Stimulated activated CD8-positive, alpha-beta memory T cell treated with anti-CD3 and anti-CD28 coated beads, Interleukin-15, amount 100 ng/mL, for 24 hours (primary cell): Measurements from ENCODE around the gene LTBP2.

Source experiments
- DNase-seq: peaks from one replicate; pipeline ENCODE4 v3.0.0-alpha.2; 2020; ENCODE audit warnings: low read depth

Gene LTBP2

DNA sequence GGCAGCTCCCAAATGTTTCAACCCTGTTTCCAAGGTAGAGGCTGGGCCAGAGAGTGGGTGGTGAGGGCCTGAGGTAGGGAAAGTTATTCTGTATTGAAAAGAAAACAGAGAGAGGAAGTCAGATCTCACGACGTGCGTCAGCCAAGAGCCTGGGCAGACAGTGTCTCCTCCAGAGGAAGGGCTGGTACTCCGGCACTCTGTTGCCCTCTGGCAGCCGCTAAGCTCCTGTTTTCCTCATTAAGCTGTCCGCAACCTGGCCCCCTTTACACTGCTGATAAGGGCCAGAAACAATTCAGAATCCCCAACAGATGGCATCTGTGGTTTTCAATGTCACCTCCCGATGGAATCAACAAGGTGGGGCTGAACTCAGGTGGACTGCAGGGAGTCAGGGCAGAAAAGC, 26.0 kb upstream of the LTBP2 start:
- no peak for DNase-seq

DNA sequence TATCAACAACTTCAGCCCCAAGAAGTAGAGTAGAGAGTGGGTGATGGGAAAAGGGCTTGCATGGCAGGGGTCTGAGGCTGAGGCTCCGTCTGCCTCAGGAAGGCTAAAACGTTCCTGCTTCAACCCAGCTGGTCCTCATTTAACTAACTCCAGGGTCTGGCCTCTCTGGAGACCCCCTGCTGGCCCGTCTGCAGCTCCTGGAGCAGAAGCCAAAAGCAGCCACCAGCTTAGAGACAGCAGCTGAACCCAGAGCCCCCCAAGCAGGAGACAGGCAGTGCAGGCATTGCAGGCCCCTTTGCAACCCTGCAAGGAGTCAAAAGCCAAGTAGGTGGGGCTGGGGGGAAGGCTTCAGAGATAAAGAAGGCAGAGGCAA, 25.1 kb upstream of the LTBP2 start:
- no peak for DNase-seq

DNA sequence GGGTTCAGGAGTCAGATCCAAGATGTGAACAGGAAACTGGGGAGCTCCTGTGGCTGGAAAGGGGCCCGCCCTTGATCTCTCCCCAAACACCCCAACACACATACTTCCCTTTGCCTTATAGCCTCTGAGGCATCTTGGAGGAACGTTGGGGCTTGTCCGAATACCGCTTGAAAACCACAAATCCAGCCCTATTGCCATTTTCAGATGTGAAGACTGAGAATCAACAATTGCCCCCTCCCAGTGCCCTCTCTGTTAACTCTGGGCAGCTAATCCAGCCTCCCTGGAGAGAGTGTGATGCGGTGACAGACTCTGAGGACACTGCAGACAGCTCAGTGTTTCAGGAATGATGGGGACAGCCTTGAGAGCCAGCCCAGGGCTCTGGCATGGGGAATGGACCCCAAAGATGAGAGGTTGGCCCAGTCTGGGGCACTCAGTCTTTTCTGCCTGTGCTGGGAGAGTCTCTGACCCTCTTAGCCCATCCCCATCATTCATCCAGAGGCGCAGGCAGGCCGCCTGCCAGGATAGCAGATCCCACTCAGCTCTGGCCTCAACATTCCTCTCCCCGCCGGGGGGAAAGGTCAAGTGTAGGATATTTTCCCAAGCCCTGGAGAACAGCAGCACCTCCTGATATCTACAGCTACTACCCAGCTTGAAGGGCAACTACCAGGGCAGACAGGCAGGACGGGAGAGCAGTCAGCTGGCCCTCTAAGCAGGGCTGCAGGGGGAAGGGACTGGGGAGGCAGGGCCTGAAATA, 24.6 kb upstream of the LTBP2 start:
- no peak for DNase-seq

DNA sequence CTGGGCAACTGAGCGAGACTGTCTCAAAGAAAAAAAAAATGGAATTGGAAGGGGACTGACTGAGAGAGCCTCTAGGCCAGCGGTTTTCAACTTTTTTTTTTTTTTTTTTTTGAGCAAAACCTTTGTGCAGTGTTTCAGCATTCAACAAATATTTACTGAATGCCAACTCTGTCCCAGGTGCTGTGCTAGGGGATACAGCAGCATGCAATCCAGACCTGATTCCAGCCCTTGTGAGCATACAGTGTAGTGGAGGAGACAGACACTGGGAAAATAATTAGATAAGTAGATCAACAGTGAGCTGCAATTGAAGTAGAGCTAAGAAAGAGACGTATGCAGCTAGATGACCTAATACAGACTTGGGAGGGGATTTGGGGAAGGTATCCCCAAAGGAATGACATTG, 23.8 kb upstream of the LTBP2 start:
- DNase-seq, result no peak

DNA sequence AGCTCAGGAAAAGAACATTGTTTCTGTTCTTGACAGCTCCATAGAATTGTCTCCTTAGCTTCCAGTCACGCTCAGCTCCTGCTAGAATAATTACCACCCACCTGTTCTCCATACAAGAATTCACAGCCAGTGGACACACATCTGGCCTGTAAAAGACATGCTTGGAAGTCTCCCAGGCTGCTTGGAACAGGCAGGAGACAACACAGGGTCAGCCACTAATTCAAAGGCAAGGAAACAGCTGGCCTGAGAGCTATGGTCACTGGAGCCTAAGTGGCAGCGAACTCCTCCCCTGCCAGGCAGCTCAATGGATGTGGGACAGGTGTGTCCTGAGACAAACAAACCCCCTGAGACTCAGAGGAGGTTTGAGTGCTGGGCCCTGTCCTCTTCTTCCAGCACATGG, 22.9 kb upstream of the LTBP2 start:
- DNase-seq, result no peak

DNA sequence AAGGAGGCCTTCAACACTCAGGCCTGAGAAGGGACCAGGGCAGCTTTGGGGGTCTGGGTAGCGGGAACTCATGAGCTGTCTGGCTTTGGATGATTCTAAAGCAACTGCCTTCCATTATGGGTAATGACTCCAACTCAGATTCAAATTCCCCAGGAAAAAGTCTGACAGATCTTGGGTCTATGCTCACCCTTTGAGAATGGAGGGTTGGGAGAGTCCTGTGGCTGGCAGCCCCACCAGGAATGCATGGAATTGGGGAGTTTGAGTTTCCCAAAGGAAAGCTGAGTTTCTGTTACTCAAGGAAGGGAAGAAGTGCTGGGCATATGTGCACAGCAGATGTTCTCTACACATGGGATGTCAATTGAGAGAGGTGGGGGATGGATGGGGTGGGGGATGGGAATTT, 22.4 kb upstream of the LTBP2 start:
- DNase-seq, result no peak

DNA sequence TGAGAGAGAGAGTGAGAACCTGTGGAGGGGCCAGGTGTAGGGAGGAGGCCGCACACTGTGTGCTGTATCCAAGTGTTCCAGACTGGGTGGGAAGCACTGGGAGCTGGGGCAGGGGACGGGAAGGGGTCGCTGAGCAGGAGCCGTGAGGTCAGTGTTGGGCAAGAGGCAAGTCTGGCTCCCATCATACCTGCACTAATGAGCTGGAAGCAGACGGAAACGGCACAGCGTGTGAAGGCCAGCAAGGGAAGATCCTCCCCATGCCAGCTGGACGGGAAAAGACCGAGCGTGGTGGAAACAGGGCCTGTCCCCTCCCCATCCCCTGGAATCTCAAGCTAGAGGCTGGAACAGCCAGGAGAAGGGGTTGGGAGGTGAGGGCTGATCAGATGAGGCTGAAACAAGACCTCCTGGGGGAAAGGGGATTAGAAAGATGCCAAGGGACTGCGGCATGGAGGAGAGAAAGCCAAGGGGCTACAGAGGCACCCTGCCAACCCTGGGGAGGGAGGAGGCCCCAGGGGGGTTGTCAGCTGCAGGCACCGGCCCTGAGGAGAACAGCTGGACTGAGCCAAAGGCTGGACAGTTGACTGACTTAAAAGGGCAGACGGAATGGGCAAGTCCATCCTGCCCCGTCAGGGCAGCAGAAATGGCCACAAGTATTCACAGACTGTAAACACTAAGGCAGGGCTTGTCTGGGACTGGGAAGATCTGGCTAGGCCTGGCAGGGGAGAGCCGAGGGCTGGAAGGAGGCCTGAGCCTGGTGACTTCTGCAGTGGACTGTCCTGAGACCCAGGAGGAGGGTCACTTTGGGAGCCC, 19.0 kb upstream of the LTBP2 start:
- DNase-seq, result no peak

DNA sequence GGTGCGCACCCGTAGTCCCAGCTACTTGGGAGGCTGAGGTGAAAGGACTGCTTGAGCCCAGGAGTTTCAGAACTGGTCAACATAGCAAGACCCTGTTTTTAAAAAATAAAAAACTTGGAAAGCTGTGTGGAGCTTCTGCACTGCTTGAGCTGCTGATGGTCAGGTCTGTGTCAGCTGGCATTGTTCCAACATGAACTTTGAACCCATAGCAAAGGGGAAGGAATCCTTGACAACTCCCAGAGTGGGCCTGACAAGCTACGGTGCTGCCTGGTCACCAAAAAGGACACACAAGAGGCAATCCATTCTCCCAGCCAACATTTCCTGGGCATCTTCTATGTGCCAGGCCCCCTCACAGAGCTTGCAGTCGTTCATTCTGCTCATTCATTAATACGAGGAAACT, 16.4 kb upstream of the LTBP2 start:
- DNase-seq, result no peak

DNA sequence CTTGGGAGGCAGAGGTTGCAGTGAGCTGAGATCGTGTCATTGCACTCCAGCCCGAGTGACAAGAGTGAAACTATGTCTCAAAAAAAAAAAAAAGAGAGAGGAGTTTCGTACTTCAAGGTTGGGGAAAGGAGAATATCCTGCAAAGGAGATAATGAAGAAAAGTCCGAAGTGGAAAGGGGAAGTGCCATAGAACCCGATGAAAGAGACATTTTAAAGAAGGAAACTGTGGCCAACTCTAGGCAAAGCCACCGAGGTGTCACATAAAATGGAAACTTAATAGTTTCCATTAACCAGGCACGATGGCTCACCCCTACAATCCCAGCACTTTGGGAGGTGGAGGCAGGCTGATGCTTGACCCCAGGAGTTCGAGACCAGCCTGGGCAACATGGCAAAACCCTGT, 15.0 kb upstream of the LTBP2 start:
- DNase-seq, result no peak

DNA sequence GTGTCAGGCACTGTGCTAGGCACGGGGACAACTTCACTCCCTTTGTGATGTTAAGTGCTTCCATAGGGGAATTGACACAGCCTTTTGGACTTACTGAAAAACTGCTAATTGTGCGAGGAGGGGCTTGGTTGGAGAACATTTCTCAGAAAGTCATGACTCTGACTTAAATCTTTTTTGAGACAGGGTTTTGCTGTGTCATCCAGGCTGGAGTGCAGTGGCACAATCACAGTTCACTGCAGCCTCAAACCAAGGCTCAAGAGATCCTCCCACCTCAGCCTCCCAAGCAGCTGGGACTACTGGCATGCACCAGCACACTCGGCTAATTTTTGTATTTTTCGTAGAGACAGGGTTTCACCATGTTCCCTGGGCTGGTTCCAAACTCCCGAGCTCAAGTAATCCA, 10.2 kb upstream of the LTBP2 start:
- no peak for DNase-seq

DNA sequence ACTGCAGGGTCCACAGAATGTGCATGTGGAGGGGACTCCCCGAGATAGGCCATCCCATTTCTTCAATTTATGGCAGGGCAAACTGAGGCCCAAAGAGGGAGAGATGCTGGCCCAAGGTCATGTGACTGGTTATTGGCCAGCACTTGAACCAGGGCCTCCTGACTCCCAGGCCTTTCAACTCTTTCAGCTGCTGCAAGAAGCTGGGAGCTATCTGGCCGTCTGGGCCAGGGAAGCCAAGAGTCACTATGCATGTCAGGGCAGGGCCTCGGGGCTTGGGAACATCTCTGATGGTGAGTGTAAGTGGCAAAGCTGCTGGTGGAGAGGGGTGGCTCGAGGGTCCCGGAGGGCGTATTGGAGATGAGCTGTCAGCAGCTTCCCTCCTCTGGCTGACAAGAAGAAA, 9.5 kb upstream of the LTBP2 start:
- DNase-seq, result no peak

DNA sequence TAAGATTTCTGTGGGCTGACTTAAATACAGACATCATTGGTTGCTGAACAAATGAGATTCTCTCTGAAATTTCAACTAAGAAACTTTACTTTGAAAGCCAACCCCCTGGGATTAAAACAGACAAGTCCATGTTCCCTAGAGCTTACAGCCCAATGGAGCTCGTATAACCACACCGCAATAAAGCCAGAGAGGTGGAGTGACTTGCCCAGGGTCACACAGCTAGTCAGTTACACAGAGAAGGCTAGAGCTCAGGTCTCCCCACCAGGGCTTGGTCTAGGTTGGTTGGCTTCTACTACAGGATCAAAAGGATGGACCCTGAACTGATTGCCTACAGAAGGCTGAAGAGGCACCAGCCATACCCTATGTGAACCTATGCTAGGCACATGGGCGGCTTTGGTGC, 8.9 kb upstream of the LTBP2 start:
- no peak for DNase-seq

DNA sequence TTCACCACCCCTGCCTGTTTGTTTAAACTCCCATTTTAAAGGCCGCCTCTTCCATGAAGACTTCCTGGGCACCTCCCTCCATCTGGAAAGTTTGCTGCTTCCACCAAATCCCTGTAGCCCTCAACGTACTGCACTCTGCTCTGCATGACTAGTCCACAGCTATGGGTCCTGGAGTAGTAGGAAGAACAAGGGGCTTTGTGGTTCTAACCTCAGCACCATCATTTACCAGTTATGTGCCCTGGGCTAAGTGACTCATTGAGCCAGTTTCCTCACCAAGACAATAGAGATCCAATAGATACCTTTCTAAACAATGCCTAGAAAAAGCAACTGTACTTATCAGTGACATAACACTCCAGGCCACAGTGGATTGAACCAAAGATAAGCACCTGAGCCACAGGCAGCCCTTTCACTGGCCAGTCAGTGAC, 8.5 kb upstream of the LTBP2 start:
- no peak for DNase-seq

DNA sequence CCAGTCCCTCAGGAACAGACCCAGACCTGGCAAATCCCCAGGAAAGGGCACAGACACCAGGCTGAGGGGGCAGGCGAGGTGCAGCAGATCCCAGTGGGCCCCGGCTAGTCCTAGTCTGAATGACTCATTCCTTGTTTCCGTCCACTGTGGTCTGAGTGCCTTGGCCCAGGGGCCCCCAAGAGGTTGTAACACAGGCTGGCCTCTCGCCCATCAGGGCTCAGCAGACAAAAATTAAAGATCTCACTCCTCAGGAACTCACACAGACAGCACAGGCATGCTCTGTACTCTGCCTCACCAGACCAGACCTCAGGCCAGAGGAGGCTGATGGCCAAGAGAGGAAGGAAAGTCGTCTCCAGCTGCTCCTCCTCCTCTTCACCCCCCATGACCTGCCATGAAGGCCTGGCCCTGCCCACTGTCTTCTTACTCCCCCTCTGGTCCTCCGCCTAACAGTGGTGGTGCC, 7.7 kb upstream of the LTBP2 start:
- DNase-seq, result no peak

DNA sequence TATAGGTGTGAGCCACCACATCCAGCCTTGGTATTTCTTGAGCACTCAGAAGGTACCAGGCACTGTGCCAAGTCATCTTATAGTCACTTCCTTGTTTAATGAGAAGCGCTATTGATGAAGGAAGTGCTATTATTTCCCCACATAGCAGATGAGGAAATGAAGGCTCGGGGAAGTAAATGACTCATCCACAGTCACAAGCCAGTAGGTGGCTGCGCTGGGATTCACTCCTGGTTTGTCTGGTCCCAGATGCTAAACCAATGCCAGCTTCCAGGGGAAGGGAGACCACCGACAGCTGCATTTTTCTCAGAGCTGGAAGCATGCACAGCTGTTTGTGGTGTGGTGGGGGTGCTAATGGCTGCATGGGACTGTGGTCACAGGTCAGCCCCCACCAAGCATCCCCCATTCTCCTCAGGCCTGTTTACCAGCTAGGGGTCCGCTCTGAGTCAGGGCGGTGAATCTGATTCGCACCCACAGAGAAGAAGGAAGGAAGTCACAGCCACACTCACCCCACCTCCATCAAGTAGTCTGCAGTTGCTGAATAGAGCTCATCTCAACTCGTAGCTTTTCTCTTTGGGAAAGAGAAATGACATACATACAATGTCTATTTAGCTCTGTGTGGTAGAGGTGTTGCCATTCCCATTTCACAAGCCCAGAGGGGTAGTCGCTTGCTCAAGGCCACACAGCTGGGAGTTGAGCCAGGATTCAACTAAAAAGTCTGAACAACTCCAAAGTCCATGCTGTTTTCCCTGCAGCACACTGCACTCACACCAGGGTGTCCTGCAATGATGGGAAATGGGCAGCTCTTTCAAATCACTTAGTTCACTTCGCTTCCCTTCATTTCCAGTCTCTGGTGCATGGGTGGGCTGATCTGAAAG, 6.3 kb upstream of the LTBP2 start:
- peak; percentile 22 for DNase-seq

DNA sequence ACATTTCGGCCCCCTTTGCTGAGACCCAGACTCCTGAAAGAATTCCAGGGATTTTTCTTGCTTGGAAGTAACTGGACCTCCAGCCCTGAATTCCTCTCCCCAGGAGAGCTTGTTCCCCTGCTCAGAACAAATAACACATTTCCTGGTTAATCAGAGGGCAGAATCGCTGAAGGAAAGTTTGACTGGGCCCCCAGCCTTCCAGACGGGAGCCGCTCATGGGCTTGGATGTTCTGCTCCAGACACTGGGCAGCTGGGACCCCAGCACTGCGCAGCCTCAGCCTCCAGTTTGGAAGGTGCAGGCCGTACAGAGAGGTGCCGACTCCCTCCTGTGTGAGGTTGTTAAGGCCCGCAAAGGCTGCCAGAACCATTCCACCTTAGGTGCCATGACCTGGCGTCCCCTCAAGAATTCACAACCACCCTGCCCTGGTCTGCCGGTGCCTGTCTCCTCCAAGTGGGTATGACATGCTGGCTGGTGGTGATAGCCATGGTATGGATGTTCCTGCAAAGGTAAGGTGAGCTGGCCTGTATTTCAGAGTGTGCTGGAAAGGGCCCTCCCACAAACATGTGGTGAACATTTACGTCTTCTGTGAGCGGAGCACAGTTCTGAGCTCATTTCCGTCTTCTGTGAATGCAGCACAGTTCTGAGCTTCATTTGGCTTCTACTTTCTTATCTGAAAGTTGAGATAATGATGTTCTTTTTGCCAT, 5.1 kb upstream of the LTBP2 start:
- no peak for DNase-seq

DNA sequence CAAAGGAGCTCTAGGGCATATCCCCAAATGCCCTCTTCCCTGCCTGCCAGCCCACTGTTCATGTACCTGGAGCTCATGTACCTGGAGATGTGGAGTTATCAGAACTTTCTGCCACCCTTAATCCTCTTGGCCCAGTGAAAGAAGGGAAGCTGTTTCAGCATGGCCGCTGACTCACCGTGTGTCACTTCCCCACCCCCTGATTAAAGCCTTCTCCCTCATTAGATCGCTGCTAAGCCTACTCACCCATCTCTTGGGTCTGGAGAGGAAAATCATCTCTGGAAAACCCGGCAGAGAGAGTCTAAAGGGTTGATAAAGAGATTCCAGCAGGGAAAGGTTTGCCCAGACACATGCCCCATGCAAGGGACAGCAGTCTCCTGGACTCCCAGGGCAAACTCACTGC, 4.5 kb upstream of the LTBP2 start:
- no peak for DNase-seq

DNA sequence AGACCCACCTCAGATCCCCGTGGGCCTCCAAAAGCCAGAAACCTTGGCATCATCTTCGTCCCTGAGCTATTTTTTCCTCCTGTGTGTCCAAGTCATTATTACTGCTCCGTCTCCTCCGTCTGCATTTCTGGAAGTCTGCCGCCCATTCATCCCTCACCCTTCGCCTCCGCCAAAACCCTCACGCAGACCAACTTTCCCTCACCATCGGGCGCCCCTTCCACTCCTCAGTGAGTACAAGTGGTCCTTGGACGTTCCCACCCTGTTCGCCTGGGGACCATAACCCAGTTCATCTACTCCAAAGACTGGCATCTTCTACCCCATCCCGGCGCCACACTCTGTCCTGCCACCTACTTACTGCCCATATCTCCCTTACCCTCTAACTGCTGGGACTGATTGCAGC, 3.7 kb upstream of the LTBP2 start:
- DNase-seq, result no peak

DNA sequence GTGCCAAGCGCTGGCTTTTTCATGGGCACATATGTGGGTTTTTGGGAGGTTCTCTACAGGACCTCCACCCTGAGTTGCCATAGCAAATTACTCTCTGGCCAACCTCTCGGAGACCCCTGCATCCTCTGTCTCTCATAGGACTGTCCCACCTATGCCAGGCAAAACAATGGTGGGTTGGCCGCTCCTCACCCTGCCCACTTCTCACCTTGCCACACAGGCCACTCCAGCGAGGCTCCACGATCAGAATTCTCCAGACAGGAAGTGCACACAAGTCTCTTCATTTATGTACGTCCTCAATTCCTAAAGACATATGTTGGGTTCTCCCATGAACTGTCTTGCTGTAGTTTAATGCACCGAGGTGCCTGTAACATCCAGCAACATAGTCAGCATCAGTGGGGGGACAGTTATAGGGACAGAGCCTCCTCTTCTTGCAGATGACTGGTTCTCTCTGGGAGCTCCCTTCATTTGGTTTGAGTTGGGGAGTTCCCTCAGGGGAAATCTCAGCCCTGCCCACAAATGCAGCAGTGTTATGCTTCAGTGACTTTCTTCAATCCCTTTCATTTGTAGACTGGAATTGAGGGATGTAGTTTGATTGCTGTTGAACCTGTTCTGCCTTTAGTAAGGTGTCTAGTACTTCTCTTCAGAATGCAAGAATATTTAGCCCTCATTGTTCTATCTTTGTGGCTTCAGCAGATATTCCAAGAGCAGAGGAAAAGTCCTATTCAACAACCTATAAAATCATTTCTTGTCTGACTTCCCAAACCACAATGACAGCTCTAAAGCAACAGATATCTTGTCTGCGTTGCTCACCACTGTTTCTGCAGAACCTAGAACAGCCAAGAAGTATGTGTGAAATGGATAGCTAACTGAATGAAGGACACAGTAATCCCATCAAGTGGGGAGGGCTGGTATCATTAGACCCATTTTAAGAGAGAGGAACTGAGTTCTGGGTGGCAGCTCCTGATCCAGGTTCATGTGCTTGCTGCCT, 2.8 kb upstream of the LTBP2 start:
- no peak for DNase-seq

DNA sequence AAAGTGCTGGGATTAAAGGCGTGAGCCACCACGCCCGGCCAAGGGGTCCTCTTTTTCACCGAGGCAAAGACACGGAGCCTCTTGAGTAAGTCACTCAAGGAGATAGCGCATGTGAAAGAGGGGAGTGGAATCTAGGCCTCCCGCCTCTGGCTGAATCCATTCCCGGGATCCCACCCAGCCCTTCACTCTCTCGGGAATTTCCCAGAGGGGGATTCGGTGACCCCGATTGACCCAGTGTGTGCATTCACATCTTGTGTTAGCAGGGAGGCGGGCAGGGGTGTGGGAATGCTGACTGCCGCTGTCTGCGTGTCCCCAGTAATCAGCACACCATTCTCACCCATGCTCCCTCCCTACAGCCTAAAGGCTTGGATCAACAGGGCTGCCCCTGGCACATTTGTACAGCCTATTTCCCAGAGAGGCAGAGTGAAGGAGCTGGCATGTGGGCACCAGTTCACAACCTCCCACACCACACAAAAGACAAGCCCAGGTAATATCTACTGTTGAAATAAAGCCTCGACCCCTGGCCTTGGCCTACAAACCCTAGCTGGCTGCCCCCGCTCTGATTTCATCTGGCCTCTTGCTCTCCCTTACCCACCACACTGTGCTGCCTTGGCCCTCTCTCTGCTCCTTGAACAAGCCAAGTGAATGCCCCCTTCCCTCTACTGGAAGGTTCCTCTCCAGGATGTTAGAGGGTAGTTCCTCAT, 1.3 kb upstream of the LTBP2 start:
- DNase-seq, result no peak
